Measurements from ENCODE around the gene LPP.

- TF ChIP-seq CTCF (IDR thresholded peaks at IDR 0.05) (no peak), POLR2AphosphoS5 (IDR thresholded peaks at IDR 0.05) (no peak), POLR2A (IDR thresholded peaks at IDR 0.05) (no peak)
Observed at GRCh38 chr3:188259596-188259995, 105.6 kb downstream of the LPP start.
